SKM-1 treated with dmso at 0.1 percent for 144 hours (cell line): ENCODE measurements around the gene UBTFL1.
A peak's percentile ranks its signal among the peaks of the same experiment; 100 is the strongest.
"Not testable (repeated sequence)": the region's sequence is repeated elsewhere in the genome, so short reads cannot be mapped to it uniquely, and the experiment has no call there.

Experiments
- DNase-seq: peaks from one replicate; lab custom pipeline; 2025; ENCODE audit not compliant: unreplicated experiment; lab: John Stamatoyannopoulos, UW

Gene UBTFL1, protein sequence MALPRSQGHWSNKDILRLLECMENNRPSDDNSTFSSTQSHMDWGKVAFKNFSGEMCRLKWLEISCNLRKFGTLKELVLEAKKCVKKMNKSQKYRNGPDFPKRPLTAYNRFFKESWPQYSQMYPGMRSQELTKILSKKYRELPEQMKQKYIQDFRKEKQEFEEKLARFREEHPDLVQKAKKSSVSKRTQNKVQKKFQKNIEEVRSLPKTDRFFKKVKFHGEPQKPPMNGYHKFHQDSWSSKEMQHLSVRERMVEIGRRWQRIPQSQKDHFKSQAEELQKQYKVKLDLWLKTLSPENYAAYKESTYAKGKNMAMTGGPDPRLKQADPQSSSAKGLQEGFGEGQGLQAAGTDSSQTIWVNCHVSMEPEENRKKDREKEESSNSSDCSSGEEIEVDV

DNA sequence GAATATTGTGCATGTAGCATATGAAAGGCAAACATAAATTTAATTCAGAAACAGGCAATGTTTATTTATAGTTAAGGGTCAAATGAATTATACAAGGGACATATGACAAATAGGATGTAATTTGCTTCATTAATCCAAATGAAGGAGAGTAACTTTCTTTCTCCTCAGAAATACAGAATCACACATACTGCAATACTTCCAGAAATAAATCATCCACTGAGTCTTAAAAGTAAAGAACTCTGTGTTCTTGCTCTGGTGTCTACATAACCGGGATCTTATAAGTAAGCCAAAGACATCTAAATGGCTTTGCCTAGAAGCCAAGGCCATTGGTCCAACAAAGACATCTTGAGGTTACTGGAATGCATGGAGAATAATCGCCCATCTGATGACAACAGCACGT is at the start of gene UBTFL1:
TSS of gene UBTFL1 (plus strand) at position 301 of the 400 bp plus-strand sequence. CDS start at position 301, 0 bp downstream.
- DNase-seq: not testable (repeated sequence)

- DNase-seq: not testable (repeated sequence)
Observed at GRCh38 chr11:90051591-90052209, 34.0 kb upstream of the UBTFL1 start.

GRCh38 chr11:90052311-90052710 is 33.4 kb upstream of the UBTFL1 start:
- DNase-seq: not testable (repeated sequence)

GRCh38 chr11:90053545-90053944 is 32.2 kb upstream of the UBTFL1 start:
- DNase-seq: not testable (repeated sequence)

DNA sequence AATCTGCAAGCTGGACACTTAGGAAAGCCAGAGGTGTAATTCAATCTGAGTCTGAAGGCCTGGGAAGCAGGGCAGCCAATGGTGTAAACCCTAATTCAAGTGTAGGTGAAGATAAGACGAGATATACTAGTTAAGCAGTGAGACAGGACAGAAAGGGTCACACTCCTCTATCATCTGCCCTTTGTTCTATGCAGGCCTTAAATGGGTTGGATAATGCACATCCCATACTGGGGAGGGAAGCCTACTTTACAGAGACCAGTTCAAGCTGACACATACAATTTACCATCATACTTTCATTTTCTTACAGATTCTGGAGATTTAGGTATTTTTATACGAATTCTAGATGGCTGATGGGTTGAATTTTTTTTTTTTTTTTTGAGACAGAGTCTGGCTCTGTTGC is 3.0 kb downstream of the UBTFL1 start:
- not testable (repeated sequence) for DNase-seq

- DNase-seq: not testable (repeated sequence)
Observed at GRCh38 chr11:90095230-90095924, 9.6 kb downstream of the UBTFL1 start.

GRCh38 chr11:90098261-90098660 is 12.5 kb downstream of the UBTFL1 start:
- DNase-seq: not testable (repeated sequence)

GRCh38 chr11:90100431-90100830 is 14.7 kb downstream of the UBTFL1 start:
- DNase-seq: peak; percentile 7

- no peak for DNase-seq
Observed at GRCh38 chr11:90113541-90113940, 27.8 kb downstream of the UBTFL1 start.

DNA sequence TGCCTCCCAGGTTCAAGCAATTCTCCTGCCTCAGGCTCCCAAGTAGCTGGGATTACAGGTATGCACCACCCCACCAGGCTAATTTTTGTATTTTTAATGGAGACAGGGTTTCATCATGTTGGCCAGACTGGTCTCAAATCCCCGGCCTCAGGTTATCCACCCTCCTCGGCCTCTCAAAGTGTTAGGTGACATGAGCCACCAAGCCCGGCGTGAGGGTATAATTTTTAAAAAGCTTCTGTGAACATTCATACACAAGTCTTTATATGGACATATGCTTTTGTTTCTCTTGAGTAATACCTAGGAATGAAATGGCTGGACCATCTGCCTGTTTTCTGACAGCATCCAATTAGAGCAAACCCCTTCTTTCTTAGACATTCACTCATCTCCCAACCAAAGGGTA is 34.4 kb downstream of the UBTFL1 start:
- no peak for DNase-seq

- DNase-seq: no peak
Observed at GRCh38 chr11:90124371-90124770, 38.6 kb downstream of the UBTFL1 start.

DNA sequence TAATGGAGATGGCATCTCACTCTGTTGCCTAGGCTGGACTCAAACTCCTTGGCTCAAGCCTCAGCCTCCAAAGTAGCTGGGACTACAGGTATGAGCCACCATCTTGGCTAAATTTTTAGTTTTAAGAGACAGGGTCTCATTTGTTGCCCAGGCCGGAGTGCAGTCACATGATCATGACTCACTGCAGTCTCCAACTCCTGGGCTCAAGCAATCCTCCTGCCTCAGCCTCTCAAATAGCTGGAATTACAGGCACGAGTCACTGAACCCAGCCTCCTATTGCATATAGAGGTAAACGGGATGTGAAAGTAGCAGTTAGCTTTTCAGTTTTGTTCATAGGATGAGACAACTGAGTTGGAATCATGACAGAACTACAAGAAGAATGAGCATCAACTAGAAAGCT is 39.2 kb downstream of the UBTFL1 start:
- no peak for DNase-seq

DNA sequence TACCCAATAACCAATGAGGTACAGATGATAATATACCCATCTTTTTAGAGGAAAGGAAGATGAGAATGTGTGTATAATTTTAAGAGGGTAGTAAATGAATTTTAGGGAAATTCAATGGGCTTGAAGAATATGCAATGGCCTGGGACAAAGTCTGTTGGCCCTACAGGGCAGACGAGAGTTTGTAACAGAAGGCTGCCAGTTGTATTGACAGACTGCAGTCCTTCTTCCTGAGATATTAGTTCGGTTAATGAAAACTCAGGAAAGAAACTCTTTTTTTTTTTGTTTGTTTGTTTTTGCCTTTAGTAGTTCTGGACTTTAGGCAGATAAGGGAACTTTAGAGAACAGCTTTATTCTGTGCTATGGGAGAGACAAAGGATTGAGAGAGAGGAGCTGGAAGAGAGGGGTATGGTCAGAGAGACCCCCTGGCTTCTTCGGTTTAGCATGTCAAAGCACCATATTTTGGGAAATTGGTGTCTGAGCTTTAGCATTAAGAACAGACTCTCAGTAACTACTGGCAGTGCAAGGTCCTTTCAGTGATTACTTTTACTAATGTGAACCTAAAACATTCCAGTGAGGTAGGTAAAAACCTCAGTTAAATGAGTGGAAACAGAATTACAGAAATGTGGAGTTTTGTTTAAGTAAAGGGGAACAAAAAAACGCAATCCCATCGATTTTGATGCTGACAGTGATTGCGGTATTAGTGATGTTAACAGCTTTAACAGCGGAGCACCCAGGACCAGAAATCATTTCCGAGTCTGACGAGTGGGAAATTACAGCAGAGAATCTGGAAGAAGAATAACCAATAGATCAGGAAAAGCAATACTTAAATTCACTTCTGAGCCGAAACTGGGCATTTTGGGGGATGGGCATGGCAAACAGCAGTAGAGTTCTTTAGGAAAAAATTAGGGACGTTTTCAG is 48.1 kb downstream of the UBTFL1 start:
- DNase-seq: no peak

DNA sequence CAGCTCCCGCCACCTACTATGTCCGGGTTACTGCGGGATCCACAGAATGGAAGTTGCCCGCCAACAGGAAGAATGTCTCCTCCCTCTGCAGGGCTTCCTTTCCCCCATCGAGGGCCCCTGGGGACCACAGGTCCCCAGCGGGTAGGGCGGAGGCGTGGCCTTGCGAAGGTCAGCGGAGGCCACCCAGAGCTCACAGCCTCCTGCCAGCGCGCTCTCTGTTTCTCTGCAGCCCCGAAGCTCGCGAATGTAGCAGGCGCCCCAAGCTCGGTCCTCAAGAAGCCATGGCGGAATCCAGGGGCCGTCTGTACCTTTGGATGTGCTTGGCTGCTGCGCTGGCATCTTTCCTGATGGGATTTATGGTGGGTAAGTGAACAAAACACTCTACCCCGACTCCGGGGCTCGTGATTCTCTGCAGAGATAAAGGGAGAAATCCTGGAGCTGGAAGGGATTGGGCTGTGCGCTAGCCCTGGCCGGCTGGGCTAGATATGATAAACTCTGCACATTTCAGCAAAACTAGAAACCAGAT is 48.8 kb downstream of the UBTFL1 start, which contains the start of gene NAALAD2:
TSS of gene NAALAD2 (plus strand) at position 186 of the 526 bp plus-strand sequence. CDS start at position 282, 96 bp downstream.
- DNase-seq: peak; percentile 86

GRCh38 chr11:90135016-90135415 is 49.3 kb downstream of the UBTFL1 start:
- DNase-seq: no peak
